Measurements from ENCODE around the gene CDKL5. TPM values are rescaled to one million over a fixed set of nuclear protein-coding genes. Genes with fewer than 3 reads are reported as not detected.

CDKL5 gene
- total RNA-seq, 4 donors from 2014 or later = 5.1 to 11.8 (median 7.4) TPM

DNA sequence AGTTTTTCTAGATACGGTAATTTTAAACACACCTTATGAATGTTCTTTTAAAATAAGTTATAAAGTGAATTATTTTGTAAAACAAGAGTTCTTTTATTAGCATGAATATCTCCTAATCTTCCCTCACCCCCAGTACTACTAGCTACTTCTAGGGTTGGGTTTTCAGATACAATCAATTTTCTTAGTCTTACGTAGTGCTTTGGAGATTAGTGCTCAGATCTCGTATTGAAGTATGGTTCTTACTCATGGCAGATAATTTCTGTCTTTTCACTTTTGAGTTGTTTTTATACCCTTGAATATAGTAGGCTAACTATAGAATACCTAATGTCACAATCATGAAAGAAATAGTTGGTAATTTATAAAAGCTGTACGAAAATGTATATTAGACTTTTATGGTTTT, 43.2 kb downstream of the CDKL5 start:
- TF ChIP-seq, protein P1, sequence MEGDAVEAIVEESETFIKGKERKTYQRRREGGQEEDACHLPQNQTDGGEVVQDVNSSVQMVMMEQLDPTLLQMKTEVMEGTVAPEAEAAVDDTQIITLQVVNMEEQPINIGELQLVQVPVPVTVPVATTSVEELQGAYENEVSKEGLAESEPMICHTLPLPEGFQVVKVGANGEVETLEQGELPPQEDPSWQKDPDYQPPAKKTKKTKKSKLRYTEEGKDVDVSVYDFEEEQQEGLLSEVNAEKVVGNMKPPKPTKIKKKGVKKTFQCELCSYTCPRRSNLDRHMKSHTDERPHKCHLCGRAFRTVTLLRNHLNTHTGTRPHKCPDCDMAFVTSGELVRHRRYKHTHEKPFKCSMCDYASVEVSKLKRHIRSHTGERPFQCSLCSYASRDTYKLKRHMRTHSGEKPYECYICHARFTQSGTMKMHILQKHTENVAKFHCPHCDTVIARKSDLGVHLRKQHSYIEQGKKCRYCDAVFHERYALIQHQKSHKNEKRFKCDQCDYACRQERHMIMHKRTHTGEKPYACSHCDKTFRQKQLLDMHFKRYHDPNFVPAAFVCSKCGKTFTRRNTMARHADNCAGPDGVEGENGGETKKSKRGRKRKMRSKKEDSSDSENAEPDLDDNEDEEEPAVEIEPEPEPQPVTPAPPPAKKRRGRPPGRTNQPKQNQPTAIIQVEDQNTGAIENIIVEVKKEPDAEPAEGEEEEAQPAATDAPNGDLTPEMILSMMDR (IDR thresholded peaks at IDR 0.05) = no peak
- TF ChIP-seq EP300 (IDR thresholded peaks at IDR 0.05) = no peak
- Histone ChIP-seq H3K36me3 (no peaks in the 10 kb centered on the region), H3K27me3 (no peaks in the 10 kb centered on the region), H3K27ac (no peak overlapping the region), H3K4me1 (no peaks in the 10 kb centered on the region), H3K9me3 (no peaks in the 10 kb centered on the region), H3K4me3 (no peak overlapping the region)
- no peak for DNase-seq (ENCODE audit: low spot score in 2 of 2)
- WGBS = 87% methylated on average over 4 of the region's 4 CpGs

DNA sequence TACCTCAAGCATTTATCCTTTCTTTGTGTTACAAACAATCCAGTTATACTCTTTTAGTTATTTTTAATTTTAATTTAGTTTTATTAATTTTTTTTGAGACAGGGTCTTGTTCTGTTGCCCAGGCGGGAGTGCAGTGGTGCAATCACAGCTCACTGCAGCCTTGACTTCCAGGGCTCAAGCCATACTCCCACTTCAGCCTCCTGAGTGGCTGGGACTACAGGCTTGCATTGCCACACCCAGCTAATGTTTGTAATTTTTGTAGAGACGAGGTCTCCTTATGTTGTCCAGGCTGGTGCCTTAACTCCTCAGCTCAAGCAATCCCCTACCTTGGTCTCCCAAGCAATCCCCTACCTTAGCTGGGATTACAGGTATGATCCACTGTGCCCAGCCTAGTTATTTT, 45.9 kb downstream of the CDKL5 start:
- 73% methylated on average over 2 of the region's 2 CpGs for WGBS

DNA sequence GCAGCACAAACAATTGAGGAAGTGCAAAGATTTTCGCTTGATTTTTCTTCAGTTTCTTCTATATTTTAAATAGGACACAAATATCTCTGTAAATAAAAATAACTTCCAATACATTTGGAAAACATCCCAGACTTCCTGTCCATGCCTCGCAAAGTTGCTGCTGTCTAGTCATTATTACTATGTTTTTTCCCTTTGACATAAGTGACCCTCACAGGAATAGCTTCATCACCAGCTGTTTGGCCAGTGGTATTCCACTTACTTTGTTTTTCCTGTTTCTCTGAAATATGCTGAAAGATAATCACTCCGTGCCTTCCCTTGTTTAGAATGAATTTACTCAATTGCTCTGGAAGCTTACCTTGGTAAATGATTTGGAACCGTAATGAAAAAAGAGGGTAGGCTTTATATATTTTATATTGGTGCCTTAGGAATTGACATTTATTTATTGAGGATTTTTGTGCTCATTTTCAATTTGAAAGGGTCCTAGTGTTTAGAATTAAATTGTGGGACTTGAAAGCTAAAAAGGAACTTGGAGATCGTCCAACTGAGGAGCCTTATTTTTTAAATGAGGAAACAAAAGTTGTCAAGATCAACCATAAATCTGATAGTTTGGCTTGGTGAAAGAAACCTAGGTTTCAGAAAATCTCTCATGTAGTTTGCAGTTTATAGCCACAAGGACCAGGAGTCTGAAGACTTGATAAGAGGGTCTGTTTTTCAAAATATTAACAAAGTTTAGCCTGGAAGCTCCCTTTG, 65.6 kb downstream of the CDKL5 start:
- 67% methylated on average over 5 of the region's 5 CpGs for WGBS
- TF ChIP-seq EP300 (IDR thresholded peaks at IDR 0.05) (no peak), POLR2A (IDR thresholded peaks at IDR 0.05) (no peak), POLR2AphosphoS5 (IDR thresholded peaks at IDR 0.05) (no peak)
- TF ChIP-seq, protein P1 (IDR thresholded peaks at IDR 0.05) = no peak
- no peaks in the 10 kb centered on the region for H3K36me3 ChIP-seq
- H3K27ac ChIP-seq = no peak overlapping the region
- no peak overlapping the region for H3K4me3 ChIP-seq
- H3K9me3 ChIP-seq = no peaks in the 10 kb centered on the region
- no peaks in the 10 kb centered on the region for H3K4me1 ChIP-seq
- H3K27me3 ChIP-seq = no peaks in the 10 kb centered on the region
- no peak for DNase-seq (ENCODE audit: low spot score in 2 of 2)

More for the DNA sequence above, 45.9 kb downstream of the CDKL5 start:
- no peak overlapping the region for H3K27ac ChIP-seq
- no peak for TF ChIP-seq POLR2AphosphoS5 (IDR thresholded peaks at IDR 0.05)
- no peak for TF ChIP-seq POLR2A (IDR thresholded peaks at IDR 0.05)
- TF ChIP-seq, protein P1 (IDR thresholded peaks at IDR 0.05) = no peak
- TF ChIP-seq EP300 (IDR thresholded peaks at IDR 0.05) = no peak
- no peaks in the 10 kb centered on the region for H3K9me3 ChIP-seq
- no peak overlapping the region for H3K4me3 ChIP-seq
- no peaks in the 10 kb centered on the region for H3K4me1 ChIP-seq
- DNase-seq (ENCODE audit: low spot score in 2 of 2) = no peak
- no peaks in the 10 kb centered on the region for H3K36me3 ChIP-seq
- no peaks in the 10 kb centered on the region for H3K27me3 ChIP-seq

DNA sequence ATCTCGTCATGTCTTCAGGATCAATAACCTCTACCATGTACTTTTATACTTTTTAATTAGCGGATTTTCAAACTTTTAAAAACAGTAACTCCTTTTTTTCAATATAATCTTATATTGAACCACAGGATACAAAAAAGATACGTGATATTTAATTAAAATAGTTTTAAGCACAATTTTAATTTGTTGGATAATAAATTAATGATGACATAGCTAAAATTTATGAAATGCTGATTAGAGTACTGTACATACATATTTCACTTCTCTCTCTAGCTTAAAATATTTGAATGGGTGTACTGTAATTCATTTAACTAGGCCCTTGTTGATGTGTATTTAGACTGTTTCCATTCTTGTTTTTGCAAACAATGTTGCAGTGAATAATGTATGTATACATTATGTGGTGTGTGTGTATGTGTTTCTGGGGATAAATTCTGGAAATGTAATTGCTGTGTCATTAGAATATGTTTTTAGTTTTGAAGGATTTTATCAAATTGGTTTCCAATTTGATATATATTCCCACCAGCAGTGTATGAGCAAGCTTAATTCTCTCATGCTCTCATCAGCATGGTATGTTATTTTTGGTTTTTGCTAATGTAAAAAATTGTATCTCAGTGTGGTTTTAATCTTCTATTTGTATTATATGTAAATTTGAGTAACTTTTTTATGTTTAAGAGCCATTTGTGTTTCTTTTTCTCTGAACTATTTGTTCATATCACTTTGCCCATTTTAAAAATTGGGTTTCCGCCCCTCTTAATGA, 66.4 kb downstream of the CDKL5 start:
- Histone ChIP-seq H3K4me3 (no peak overlapping the region), H3K4me1 (no peaks in the 10 kb centered on the region), H3K9me3 (no peaks in the 10 kb centered on the region), H3K27me3 (no peaks in the 10 kb centered on the region), H3K27ac (no peak overlapping the region), H3K36me3 (no peaks in the 10 kb centered on the region)
- WGBS = 87% methylated on average over 4 of the region's 4 CpGs
- TF ChIP-seq, protein P1 (IDR thresholded peaks at IDR 0.05) = no peak
- TF ChIP-seq EP300 (IDR thresholded peaks at IDR 0.05) (no peak), POLR2AphosphoS5 (IDR thresholded peaks at IDR 0.05) (no peak), POLR2A (IDR thresholded peaks at IDR 0.05) (no peak)
- no peak for DNase-seq (ENCODE audit: low spot score in 2 of 2)

DNA sequence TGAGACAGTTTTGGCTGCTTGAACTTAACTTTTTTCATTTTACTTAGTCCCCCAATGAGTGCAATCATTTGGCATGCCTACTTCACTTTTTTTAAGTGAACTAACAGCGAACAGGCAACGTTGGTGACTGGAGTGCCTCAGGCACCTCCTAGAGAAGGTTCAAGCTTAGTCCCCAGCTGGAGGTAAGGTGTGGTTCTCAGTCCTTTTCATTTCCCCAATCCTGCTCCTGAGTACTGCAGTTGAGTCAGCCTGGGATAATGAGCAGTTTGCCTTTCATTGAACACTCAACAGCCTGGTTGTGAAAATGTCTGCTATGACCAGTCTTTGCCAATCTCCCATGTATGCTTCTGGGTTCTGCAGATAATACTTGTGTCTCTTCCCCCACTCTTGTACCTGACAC, 109.5 kb downstream of the CDKL5 start:
- Histone ChIP-seq H3K27ac (no peak overlapping the region), H3K4me3 (no peak overlapping the region), H3K36me3 (no peaks in the 10 kb centered on the region), H3K9me3 (no peaks in the 10 kb centered on the region), H3K27me3 (no peaks in the 10 kb centered on the region), H3K4me1 (no peaks in the 10 kb centered on the region)
- no peak for DNase-seq (ENCODE audit: low spot score in 2 of 2)
- TF ChIP-seq EP300 (IDR thresholded peaks at IDR 0.05) = no peak
- TF ChIP-seq, protein P1 (IDR thresholded peaks at IDR 0.05) = no peak
- TF ChIP-seq POLR2AphosphoS5 (IDR thresholded peaks at IDR 0.05) = no peak
- no peak for TF ChIP-seq POLR2A (IDR thresholded peaks at IDR 0.05)
- WGBS = 74% methylated on average over 2 of the region's 2 CpGs
